OCI-LY7 (cell line): ENCODE data around the gene HES4. TPM values are rescaled to one million over a fixed set of nuclear protein-coding genes. Genes with fewer than 3 reads are reported as not detected.
"Not testable (repeated sequence)": the region's sequence is repeated elsewhere in the genome, so short reads cannot be mapped to it uniquely, and the experiment has no call there.

Source experiments
- BruUV-seq: library from RNA; stranded (reverse); fragments of 400-500 nt; replicated peaks from 2 replicates; lab custom pipeline; 2021; lab: Mats Ljungman, UMichigan
- CTCF ChIA-PET: fragments of 300-600 bp; sonication (Branson Sonifier 250); formaldehyde crosslinking; loops from one replicate; lab custom pipeline; 2022; ENCODE audit warnings: antibody characterized with exemption; ENCODE audit not compliant: unreplicated experiment; lab: Charles Lee
- POLR2A ChIA-PET: fragments of 300-600 bp; sonication (Branson Sonifier 250); formaldehyde crosslinking; loops from one replicate; lab custom pipeline; 2022; ENCODE audit warnings: antibody characterized with exemption; lab: Charles Lee
- DNase-seq: peaks from one replicate; pipeline ENCODE4 v3.0.0-alpha.2; 2015; ENCODE audit warnings: low spot score
- H2AFZ ChIP-seq: fragments of 200-600 bp; sonication (generic), shearing (Covaris generic); 2 replicates; pipeline ENCODE4 v1.6.1; 2014; ENCODE audit warnings: mild to moderate bottlenecking, antibody characterized with exemption, low read length, moderate library complexity
- H3K27ac ChIP-seq: fragments of 200-600 bp; sonication (generic); 2 replicates; pipeline ENCODE4 v1.5.1; 2014; ENCODE audit warnings: mixed run types, low read depth, mild to moderate bottlenecking, moderate library complexity, low read length, inconsistent platforms; ENCODE audit not compliant: poor library complexity, severe bottlenecking
- H3K36me3 ChIP-seq: fragments of 200-600 bp; sonication (generic); 2 replicates; pipeline ENCODE4 v1.6.1; 2014; ENCODE audit warnings: mild to moderate bottlenecking, antibody characterized with exemption, low read length, moderate library complexity, mixed read lengths; ENCODE audit not compliant: insufficient read depth
- H3K4me1 ChIP-seq: fragments of 200-600 bp; sonication (generic); 2 replicates; pipeline ENCODE4 v1.5.1; 2014; ENCODE audit warnings: mild to moderate bottlenecking, low read length; ENCODE audit not compliant: insufficient read depth, poor library complexity, severe bottlenecking
- H3K4me2 ChIP-seq: fragments of 200-600 bp; sonication (generic); 2 replicates; pipeline ENCODE4 v1.6.1; 2014; ENCODE audit warnings: mild to moderate bottlenecking, low read length
- H3K4me3 ChIP-seq: fragments of 200-600 bp; sonication (generic); 2 replicates; pipeline ENCODE4 v1.5.1; 2014; ENCODE audit warnings: mild to moderate bottlenecking, low read depth, low read length; ENCODE audit not compliant: poor library complexity, severe bottlenecking
- H3K79me2 ChIP-seq: fragments of 200-600 bp; sonication (generic); 2 replicates; pipeline ENCODE4 v1.6.1; 2016; ENCODE audit warnings: low read depth, mild to moderate bottlenecking, low read length, moderate library complexity, mixed read lengths; ENCODE audit not compliant: insufficient read depth
- H3K9me2 ChIP-seq: fragments of 200-600 bp; sonication (generic); 2 replicates; pipeline ENCODE4 v1.6.1; 2016; ENCODE audit warnings: mild to moderate bottlenecking, low read length, mixed read lengths; ENCODE audit not compliant: insufficient read depth
- H3K9me3 ChIP-seq: fragments of 200-600 bp; sonication (generic); 2 replicates; pipeline ENCODE4 v1.6.1; 2014; ENCODE audit warnings: mild to moderate bottlenecking, mixed run types, low read length, mixed read lengths
- H4K20me1 ChIP-seq: fragments of 200-600 bp; sonication (generic); 2 replicates; pipeline ENCODE4 v1.6.1; 2014; ENCODE audit warnings: mild to moderate bottlenecking, antibody characterized with exemption, low read length, moderate library complexity, mixed read lengths; ENCODE audit not compliant: insufficient read depth
- CTCF ChIP-seq: fragments of 200-600 bp; sonication (generic); conservative IDR thresholded peaks from 2 replicates; pipeline ENCODE4 v1.5.1; 2014; ENCODE audit warnings: mild to moderate bottlenecking, antibody characterized with exemption, low read length, moderate library complexity, mixed read lengths
- EZH2phosphoT487 ChIP-seq: fragments of 200-600 bp; sonication (generic); IDR thresholded peaks from 2 replicates; pipeline ENCODE4 v1.6.1; 2018; ENCODE audit warnings: low read depth, borderline replicate concordance, mild to moderate bottlenecking, mixed run types, antibody characterized with exemption, low read length, moderate library complexity, mixed read lengths
- intact Hi-C: fragments of 100-400 bp; cut with micrococcal nuclease; formaldehyde crosslinking; loops from one replicate; pipeline ENCODE4 v1.10.0; 2022; ENCODE audit not compliant: unreplicated experiment
- total RNA-seq, 2 experiments: library from RNA; depleted of rRNA in 1 of 2; stranded (reverse); fragments of >200 nt in 1 of 2; shearing (Covaris generic) in 1 of 2; gene quantifications; 2 replicates each; pipeline ENCODE4 v1.2.3, GENCODE V29; 2014 to 2022

HES4 gene
- total RNA-seq, 2 experiments from 2014 or later: not detected

- no peak for DNase-seq
Measured at GRCh38 chr1:1032424-1032823, 32.5 kb upstream of the HES4 start.

DNA sequence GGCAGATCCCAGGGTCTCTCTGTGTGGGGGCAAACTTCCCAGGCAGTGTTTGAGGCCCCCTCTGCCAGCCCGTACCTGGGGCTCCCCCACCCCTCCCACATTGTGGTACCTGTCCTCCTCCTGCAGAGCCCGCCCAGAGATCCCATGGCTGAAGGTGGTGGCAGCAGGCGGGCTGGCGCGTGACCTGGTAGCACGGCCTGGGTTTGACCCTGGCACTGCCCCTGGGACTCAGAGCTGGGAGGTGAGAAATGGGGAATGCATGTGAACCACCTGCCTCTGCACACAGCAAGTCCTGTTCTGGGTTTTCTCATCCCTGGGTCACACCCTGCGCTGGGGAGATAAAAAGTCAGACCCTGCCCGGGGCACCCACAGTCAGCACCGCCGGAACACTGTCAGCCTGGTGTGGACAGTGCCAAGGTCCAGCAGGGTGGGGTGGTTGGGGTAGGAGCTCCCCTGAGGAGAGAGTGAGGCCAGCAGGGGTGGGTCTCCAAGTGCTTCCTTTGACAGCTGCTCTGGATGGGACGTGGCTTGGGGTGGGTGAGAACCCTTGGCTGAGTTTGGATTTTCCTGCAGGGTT is 31.9 kb upstream of the HES4 start:
- Histone ChIP-seq H3K4me3 (no peak overlapping the region), H3K9me2 (no peaks in the 10 kb centered on the region), H3K4me1 (peaks cover 20% of the 10 kb centered on the region), H3K79me2 (no peaks in the 10 kb centered on the region), H3K4me2 (peak overlapping the region; percentile 35; the same call in 1 of the 2 replicates), H4K20me1 (no peaks in the 10 kb centered on the region), H2AFZ (no peak overlapping the region), H3K27ac (no peak overlapping the region), H3K36me3 (no peaks in the 10 kb centered on the region), H3K9me3 (no peaks in the 10 kb centered on the region)
- DNase-seq: no peak
- no peak for TF ChIP-seq CTCF
- no peak for TF ChIP-seq EZH2phosphoT487
- ChIA-PET POLR2A (no interaction called here), CTCF (interaction anchor here (0.6 kb wide), 1 partner anchor 27 kb away, joined by 3 read pairs; no protein-coding TSS in a partner anchor)
- BruUV-seq: no TSS peak
- intact Hi-C loops: loop anchor here (2.0 to 10.0 kb wide), 5 partner anchors 47 to 276 kb away; partner anchors contain the start of genes ACAP3, B3GALT6, C1orf159 and PERM1

More at GRCh38 chr1:1032424-1032823, 32.5 kb upstream of the HES4 start:
- H3K4me2 ChIP-seq: peak overlapping the region; percentile 60; the same call in 1 of the 2 replicates
- BruUV-seq: no TSS peak
- ChIA-PET CTCF (interaction anchor here (0.6 to 0.7 kb wide), 2 partner anchors 26 to 32 kb away, joined by 3 to 5 read pairs; no protein-coding TSS in a partner anchor), POLR2A (no interaction called here)
- H3K4me3 ChIP-seq: peak overlapping the region; percentile 62
- no peaks in the 10 kb centered on the region for H3K9me2 ChIP-seq
- H4K20me1 ChIP-seq: no peaks in the 10 kb centered on the region
- intact Hi-C loops: loop anchor here (2.0 to 10.0 kb wide), 5 partner anchors 48 to 275 kb away; partner anchors contain the start of genes ACAP3, B3GALT6, C1orf159 and PERM1
- no peak overlapping the region for H2AFZ ChIP-seq
- no peaks in the 10 kb centered on the region for H3K79me2 ChIP-seq
- H3K36me3 ChIP-seq: no peaks in the 10 kb centered on the region
- peaks cover 25% of the 10 kb centered on the region for H3K4me1 ChIP-seq
- H3K9me3 ChIP-seq: no peaks in the 10 kb centered on the region
- no peak overlapping the region for H3K27ac ChIP-seq
- TF ChIP-seq CTCF (no peak), EZH2phosphoT487 (no peak)

DNA sequence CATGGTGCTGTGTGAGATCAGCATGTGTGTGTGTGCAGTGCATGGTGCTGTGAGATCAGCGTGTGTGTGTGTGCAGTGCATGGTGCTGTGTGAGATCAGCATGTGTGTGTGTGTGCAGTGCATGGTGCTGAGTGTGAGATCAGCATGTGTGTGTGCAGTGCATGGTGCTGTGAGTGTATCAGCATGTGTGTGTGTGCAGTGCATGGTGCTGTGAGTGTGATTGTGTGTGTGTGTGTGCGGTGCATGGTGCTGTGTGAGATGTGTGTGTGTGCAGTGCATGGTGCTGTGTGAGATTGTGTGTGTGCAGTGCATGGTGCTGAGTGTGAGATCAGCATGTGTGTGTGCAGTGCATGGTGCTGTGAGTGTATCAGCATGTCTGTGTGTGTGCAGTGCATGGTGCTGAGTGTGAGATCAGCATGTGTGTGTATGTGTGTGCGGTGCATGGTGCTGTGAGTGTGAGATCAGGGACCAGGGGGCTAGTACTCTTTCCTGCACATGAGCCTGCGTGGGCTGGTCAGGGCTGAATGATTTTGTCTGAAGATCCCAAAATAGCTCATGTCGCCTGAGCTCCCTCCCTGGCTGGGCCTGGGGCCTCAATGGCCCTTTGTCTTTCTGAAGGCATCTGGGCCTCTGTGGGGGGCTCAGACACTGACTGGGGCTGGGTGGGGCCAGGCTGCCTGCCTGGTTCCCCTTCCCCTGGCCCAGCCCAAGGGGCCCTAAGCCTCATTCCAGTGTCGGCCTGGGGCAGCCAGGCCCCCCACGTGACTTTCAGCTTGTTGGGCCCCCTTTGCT is 31.2 kb upstream of the HES4 start:
- H3K36me3 ChIP-seq, POLR2A ChIA-PET, H2AFZ ChIP-seq, H3K9me2 ChIP-seq, H4K20me1 ChIP-seq, H3K79me2 ChIP-seq, H3K4me3 ChIP-seq, CTCF ChIA-PET, H3K27ac ChIP-seq, H3K9me3 ChIP-seq, DNase-seq, BruUV-seq: not testable (repeated sequence)
- intact Hi-C loops: loop anchor here (5.0 to 10.0 kb wide), 3 partner anchors 46 to 276 kb away; partner anchors contain the start of genes ACAP3, B3GALT6, PERM1 and PUSL1
- Histone ChIP-seq H3K4me1 (peaks cover 20% of the 10 kb centered on the region), H3K4me2 (peak overlapping the region; percentile 35)
